Ammon's horn (tissue), 1 donor: Measurements from ENCODE around the gene SFMBT1.

Experiments
- DNase-seq: peaks from one replicate; pipeline ENCODE4 v3.0.0-alpha.2; 2016; ENCODE audit warnings: low spot score

Gene SFMBT1, protein sequence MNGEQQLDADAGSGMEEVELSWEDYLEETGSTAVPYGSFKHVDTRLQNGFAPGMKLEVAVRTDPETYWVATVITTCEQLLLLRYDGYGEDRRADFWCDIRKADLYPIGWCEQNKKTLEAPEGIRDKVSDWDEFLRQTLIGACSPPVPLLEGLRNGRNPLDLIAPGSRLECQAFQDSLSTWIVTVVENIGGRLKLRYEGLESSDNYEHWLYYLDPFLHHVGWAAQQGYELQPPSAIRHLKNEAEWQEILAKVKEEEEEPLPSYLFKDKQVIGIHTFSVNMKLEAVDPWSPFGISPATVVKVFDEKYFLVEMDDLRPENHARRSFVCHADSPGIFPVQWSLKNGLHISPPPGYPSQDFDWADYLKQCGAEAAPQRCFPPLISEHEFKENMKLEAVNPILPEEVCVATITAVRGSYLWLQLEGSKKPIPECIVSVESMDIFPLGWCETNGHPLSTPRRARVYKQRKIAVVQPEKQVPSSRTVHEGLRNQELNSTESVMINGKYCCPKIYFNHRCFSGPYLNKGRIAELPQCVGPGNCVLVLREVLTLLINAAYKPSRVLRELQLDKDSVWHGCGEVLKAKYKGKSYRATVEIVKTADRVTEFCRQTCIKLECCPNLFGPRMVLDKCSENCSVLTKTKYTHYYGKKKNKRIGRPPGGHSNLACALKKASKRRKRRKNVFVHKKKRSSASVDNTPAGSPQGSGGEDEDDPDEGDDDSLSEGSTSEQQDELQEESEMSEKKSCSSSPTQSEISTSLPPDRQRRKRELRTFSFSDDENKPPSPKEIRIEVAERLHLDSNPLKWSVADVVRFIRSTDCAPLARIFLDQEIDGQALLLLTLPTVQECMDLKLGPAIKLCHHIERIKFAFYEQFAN

DNA sequence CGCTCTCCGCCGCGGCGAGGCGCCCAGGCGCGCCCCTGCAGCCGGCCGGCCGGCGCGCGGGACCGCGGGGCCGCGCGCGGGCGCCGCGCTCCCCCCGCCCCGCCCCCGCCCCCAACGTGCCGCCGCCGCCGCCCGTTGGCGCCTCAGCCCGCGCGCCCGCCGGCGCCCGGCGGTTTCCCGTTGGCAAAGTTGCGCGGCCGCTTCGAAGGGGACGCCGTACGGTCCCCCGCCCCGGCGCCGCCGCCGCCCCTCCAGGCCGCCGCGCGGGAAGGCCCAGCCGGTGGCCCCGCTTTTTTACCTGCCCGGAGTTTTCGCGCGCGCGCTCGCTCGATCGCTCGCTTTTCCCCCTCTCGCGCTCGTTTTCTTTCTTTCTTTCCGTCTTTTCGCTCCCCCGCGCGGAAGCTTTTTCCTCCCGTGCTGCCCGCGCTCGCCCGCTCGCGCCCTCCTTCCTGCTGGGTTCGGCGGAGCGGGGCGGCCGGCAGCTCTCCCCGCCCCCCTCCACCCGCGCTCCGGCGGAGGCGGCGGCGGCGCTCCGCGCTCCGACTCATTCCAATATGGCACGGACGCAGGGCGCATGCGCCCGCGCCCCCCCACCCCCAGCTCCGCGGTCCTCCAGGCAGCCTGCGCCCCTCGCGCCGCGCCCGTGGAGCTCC, at the start of gene SFMBT1:
Gene SFMBT1, minus strand, starts transcription at position 556 of the 653 bp plus-strand sequence. CDS start 76,945 bp downstream, outside the sequence.
- DNase-seq: peak; percentile 56

DNA sequence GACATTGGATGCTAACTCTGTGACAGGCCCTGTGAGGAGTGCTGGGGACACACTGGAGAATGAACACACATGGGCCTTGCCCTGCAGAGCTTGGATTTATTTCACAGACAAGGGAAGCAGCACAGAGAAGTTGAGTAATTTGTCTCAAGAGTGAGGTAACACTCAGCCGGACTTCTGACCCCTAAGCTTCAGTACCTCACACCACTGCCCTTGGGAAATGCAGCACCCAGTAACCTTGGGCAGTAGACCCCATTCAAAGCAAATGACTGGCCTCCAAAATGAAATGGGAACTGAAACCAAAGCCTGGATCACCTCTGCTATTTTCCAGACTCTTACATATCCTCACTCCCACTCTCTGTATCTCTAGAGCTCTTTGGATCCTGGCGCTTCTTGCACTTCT, 47.1 kb upstream of the SFMBT1 start:
- no peak for DNase-seq

DNA sequence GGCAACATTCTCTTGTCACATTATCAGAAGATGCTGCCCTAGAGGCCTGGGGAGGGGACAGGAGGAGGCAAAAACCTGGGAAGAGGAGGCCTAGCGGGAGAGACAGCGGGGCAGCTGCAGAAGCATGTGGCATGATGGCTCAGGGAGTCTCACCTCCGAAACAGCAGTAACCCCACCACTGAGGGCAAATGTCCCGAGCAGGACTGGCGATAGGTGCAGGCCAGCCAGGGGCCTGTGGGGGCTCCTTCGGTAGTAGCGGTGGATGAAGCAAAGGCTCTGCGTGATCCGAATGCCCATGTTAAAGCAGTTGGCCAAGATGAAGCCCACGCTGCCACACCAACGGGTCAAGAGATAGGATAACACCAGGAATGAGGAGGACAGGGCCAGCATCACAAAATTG, 46.3 kb upstream of the SFMBT1 start:
- DNase-seq: no peak

DNA sequence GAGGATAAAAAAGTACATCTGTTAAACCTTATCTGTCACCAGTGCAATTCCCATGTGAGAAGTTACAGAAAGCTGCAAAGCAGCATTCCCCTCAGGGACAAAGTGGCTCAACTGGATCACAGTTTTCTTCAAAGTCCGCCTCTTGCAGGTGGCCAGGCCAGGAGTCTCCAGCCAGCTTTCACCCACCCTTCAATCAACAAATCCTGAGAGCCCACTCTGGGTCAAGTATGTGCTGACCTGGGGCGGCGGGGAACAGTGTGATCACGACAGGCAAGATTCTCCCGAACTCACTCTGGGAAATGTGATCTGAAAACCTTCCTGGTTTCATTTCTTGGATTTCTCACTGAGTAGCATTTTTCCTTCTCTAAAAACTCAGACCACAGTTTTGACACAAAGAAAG, 45.1 kb upstream of the SFMBT1 start:
- DNase-seq: no peak

DNA sequence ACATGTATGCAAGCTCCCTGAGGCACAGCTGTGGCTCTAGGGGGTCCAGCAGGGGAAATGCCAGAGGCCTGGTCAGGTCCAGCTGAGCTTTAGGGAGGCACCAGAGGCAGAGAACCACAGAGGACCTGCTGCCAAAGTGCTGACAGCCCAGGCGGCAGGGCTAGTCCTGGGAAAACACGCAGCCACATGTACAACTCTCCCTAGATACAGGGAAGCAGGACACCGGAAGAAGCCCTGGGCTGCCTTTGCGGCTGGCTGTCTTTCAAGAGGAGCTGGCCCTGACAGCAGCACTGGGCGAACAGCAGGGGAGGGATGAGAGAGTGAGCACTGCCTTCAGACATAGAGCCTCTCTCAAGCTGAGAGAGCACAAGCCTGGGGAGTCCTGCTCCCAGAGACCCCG, 43.6 kb upstream of the SFMBT1 start:
- peak; percentile 47 for DNase-seq

DNA sequence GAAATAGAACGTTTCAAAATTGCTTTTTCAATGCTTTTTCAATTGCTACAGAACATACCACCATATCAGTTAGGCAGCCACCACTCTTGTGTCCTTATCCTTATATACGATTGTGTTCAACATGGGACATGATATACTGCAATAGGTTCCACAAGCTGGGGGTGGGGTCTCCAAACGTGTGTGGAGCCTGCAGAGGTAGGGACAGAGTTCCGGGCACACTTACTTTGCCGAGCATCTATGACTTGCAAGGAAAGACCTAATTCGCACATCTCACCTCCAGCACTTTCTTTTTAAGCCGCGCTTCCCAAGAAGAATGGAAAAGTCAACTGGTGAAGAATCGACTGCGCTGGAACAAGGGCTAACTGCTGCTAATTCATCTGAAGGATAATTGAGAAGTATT, 39.6 kb upstream of the SFMBT1 start:
- no peak for DNase-seq

DNA sequence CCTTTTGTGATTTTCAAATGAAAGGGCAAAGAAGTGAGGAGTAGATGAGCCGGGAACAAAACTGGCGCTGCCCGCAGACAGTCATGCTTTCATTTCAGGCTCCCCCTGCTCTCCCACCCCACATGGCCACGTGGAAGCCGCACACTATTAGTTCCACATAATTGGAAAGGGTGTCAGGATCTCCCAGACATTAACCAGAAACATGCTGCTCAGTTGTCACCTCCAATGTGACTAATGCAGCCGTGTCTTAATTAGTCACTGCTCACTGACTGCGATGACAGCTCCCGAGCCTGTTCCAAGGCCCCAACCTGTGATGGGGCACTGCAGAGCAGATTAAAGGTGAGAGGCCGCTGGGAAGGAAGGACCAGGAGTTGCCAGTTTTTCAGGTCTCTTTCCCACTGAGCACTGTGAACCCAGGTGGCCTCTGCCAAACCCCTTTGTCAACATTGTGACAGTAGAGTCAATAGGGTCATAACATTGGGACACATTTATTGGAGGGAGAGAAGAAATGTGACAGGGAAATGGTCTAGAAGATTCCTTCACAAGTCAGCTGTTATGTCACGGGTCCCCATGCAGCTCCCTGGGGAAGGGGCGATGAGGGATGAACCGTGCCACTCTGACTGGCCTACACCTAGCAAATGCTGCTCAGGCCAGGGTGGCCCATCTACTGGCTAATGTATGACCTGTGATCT, 38.6 kb upstream of the SFMBT1 start:
- peak; percentile 54 for DNase-seq

DNA sequence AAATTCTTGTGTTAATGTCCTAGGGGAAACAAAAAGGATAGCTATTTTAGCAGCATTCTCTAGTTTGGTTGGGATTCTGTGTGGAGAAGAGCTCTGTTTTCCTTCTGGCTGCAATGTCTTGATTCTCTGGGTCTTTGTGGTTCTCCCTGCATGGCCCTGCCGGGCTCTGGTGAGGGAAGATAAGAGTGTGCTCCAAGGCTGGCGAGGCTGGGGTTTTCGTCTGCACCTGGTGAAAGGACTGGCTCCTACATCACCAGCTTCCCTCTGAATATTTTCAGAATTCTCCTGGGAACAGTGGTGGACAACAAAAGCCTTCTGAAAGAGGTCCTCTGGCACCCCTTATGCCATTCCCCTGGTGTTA, 38.1 kb upstream of the SFMBT1 start:
- no peak for DNase-seq

DNA sequence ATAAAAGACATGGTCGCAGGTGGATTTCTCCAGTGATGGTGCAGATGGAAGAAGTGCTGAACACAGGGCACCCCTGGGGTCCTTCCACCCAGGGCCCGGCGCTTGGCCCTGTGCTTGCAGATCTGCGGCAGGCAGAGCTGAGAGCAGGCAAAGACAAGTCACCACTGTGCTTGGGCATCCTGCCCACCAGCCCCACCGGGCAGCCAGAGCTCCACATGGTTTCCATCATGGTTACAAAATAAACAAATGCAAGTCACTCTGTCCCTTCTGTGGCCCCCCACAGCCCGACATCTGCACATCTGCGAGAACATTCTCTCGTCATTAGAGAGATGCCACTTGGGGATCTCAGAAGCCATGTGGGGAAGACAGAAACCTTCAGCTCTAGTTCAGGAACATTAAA, 37.6 kb upstream of the SFMBT1 start:
- DNase-seq: peak; percentile 46

DNA sequence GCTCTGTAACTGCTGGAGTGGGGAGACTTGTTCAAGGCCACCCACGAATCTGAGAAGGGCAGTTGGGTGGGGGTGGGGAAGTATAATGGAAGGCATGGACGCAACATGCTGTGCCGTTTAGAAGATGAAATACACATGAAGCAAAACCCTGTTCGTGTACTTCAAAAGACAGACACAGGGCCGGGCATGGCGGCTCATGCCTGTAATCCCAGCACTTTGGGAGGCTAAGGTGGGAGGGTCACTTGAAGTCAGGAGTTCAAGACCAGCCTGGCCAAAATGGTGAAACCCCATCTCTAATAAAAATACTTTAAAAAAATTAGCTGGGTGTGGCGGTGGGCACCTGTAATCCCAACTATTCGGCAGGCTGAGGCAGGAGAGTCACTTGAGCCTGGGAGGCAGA, 36.9 kb upstream of the SFMBT1 start:
- no peak for DNase-seq

DNA sequence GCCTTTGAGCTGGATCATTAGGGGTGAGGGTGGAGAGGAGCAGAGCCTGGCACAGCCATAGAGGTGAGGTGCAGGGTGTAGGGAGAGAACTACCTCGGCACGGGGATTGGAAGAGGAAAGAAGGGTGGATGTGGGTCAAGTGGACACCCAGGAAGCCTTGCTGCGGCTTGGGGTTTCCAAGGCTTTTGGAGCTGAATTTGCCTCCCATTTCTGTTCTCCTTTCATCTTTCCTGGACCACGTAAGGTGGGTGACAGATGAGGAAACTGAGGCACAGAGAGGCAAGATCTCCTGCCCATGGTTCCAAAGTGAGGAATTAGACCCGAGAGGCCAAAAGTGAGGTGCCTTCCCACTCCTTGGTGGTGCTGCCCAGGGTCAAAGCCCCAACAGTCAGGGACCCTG, 35.4 kb upstream of the SFMBT1 start:
- no peak for DNase-seq

DNA sequence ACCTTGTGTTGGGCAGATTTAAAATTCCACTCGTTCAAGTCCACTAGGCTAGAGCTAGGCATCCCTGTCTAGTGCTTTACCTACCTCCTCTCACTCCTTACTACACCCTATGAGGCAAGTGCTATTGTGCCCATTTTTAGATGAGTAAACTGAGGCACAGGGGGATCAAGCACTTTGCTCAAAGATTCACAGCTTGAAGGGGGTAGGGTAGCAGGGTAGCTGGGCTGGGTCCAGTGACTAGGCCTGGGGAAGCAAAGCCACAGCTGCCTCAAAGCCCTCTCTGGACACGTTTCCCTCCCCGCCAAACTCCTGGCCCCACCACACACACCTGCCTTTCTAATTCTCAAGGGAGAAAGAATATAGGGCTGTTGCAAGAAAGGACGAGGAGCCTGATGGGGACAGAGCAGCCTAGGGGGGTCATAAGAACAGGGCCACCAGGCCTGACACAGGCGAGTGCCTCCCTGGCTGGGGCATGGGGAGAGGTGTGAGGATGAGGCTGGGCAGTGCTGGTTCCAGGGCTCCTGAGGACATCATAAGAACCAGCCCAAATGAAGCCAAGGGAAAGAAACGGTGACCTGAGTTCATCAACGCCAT, 34.8 kb upstream of the SFMBT1 start:
- DNase-seq: no peak

DNA sequence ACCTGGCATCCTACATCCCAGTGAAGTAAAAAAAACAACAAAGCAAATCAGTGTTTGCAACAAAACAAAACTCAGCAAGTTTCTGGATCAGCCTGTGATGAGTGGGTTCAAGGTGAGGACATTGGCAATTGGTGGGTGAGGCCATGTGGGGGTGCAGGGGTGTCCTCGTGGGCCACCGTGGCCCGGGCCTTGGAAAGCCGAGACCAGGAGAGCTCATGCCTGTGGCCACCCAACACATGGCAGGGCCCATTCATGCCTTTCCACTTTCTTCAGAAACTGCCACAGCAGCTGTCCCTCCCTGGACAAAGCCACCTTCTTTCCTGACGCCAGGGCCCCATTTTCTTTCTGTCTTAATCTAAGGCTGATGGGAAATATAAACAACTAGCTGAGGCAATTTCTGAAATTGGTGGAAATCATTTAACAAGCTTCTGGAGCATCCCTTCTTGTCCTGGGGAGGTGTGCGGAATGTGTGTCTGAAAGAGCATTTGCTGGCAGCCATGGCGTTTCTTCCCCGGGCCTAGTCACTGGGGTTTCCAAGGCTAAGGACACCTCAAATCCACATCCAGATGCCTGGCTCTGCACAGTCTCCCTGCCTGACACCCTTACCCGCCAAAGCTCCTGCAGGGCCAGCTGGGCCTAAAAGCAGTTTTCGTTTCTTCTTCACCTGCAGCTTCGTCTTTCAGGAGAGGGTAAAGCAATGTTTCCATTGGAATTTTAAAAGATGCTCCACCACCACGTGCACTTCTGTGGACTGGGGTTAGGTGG, 34.1 kb upstream of the SFMBT1 start:
- DNase-seq: no peak

DNA sequence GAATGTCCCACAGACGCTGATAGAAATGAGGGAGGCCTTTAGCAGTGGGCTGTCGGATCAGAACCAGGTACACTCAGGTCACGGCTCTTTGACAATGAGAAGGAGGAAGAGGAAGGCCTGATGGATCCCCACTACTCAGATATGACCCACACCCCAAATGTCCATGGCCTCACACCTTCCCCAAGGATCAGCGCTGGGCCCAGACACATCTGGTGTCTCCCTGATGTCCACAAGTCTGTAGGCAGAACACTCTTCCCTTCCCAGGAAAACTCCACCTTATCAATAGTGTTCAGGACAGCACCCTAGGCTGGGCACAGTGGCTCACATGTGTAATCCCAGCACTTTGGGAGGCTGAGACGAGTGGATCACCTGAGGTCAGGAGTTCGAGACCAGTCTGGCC, 33.3 kb upstream of the SFMBT1 start:
- no peak for DNase-seq

DNA sequence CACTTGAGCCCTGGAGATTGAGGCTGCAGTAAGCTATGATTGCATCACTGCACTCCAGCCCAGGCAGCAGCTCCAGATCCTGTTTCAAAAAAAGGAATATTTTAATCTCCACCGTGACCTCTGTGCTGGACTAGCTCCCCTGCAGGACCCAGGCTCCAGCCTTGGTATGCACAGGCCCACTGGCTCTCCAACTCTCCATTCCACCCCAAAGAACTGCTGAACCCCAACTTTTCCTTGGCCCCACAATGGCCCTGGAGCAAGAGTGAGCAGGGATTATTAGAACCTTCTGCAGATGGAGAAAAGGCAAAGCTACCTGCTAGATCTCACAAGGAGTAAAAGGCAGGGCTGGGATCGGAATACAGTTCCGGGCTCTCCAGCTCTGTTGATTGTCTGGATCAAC, 32.8 kb upstream of the SFMBT1 start:
- DNase-seq: no peak

DNA sequence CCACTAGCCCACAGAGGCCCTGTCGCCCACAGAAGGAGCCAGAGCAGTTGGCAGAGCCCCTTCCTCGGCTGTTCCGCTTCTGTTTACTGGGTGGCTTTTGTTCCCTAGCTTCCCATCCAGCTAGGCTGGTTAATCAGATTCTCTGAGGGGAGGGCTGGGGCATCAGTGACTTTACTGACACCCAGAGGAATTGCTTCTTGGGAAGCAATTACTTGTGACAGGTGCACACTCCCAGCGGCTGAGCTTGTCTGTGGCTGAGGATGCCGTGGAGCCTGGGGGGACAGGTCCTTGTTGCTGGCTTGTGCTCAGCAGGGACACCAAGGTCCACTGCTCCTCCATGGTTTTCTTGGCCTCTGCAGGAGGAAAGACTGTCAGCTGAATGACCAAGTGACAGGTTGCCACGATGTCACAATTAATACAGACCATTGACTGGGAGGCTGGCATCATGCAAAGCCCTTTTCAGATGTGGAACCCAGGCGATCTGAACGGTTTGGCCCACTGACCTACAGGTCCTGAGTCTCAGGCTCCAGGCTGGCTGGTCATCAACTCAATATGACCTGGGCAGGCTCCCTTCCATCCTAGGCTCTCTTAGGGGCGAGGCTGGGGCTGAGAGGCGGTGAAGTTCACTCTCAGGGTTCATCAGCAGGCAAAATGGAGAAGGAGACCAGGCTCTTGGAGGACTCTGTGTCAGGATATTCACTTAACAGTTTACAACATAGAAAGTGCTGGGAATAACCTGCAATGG, 31.8 kb upstream of the SFMBT1 start:
- no peak for DNase-seq

DNA sequence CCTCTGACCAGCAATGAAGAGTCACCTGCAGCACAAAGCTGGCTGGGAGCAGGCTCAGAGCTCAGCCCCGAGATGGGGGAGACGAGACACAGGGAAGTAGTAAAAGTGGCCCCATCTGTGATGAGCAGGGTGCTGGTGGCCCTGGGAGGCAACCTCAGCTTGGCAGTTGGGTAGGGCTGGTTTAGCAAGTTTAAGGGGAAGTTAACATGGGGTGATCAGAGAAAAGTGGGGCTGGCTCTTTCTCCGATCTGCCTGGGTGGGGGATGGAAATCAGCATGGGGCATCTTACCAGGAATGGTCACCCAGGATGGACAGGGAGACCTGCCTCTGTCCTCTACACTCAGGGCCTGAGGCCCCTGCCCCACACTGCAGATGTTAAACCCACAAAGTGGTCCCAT, 29.9 kb upstream of the SFMBT1 start:
- no peak for DNase-seq

DNA sequence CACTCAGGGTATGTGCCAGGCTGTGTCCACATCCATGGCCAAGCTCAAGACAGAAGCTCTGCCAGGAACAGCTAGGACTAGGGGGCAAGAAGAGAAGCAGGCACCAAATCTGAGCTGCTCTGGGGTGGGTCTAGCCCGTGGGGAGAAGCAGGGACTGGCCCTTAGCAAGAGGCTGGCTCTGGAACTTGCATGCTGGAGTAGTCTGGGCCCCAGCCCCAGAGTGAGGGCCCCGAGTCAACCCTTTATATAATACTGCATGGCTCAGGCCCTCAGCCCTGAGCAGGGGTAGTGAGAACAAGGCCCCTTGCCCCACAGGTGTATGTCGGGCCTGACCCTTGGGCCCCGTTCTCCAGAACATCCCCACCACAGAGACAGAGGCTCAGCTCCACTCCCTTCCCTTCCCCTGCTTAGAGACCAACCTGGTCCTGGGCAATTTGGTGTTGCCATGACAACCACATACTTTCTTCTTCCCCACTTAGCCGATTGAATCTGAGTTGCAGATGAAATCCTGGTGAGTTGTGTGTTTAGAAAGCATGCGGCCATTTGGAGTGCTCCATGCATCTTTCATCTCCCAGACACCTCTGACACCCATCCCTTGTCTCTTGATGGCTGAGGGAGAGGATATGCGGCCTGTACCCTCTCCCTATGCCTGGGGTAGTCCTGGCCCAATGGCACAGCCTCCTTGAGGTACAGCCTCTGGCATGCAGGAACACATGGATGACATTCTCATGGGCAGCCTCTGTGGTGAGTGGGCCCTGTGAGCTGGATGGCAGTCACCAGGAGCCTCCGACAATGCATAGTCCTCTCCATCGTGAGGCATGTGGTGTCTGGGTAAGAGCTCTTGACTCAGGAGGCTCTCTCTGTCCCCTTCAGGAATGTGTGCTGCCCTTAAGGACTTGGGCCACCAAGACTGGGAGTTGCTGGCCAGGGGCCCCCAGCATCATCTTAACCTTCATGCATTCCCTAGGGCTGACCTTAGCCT, 29.2 kb upstream of the SFMBT1 start:
- DNase-seq: no peak

DNA sequence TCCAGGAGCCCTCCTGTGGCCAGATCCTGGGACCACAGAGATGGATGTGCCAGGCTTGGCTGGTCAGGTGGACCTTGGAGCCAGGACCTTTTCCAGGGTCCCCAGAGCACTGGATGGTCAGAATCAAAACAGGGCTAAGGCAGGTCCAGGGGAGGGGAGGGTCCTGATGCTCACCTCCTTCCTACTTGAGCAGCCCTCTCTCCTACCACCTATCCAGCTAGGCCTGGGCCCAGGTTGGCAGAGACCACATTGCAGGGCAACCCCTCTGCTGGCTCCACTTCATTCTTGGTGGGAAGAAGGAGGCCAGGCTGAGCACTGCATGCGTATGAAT, 28.5 kb upstream of the SFMBT1 start:
- DNase-seq: no peak
